ENCODE data around the gene TMEM203.

TMEM203 gene

DNA sequence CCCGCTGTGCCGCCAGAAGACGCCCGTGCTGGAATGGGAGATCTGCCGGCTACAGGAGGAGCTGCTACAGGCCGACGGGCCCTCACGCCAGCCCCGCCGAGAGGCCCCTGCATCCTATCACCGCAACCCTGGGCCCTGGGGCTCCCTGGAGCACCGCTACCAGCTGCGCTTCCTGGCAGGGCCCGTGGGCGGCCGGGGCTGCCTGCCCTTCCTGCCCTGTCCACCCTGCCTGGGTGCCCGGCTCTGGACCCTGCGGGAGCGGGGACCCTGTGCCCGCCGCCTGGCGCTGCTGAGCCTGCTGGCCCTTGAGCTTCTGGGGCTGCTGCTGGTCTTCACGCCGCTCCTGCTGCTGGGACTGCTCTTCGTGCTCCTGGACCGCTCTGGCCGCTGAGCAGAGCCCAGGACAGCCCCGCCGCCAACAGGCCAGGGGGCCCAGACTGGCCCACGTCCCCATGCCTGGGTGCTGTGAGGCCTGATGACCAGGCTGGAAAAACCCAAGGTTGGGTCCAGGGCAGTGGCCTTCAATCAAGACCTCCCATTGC, 12.8 kb upstream of the TMEM203 start:
- no peak overlapping the region for H3K4me3 ChIP-seq (replicated peaks; ENCODE audit: low read depth, low read length)
- TF ChIP-seq CTCF (IDR thresholded peaks at IDR 0.05; ENCODE audit: low read depth, low read length, missing control alignments) = no peak

GRCh38 chr9:137217276-137218211, 12.1 kb upstream of the TMEM203 start:
- no peak for DNase-seq (ENCODE audit: extremely low read depth, low read depth)
- H3K4me3 ChIP-seq (replicated peaks; ENCODE audit: low read depth, low read length) = no peak overlapping the region
- TF ChIP-seq CTCF (IDR thresholded peaks at IDR 0.05; ENCODE audit: low read depth, low read length, missing control alignments) = no peak

More for the DNA sequence above, 12.8 kb upstream of the TMEM203 start:
- no peak for DNase-seq (ENCODE audit: extremely low read depth, low read depth)

GRCh38 chr9:137216188-137216965, 10.9 kb upstream of the TMEM203 start:
- no peak for TF ChIP-seq CTCF (IDR thresholded peaks at IDR 0.05; ENCODE audit: low read depth, low read length, missing control alignments)
- no peak overlapping the region for H3K4me3 ChIP-seq (replicated peaks; ENCODE audit: low read depth, low read length)
- DNase-seq (ENCODE audit: extremely low read depth, low read depth) = no peak

DNA sequence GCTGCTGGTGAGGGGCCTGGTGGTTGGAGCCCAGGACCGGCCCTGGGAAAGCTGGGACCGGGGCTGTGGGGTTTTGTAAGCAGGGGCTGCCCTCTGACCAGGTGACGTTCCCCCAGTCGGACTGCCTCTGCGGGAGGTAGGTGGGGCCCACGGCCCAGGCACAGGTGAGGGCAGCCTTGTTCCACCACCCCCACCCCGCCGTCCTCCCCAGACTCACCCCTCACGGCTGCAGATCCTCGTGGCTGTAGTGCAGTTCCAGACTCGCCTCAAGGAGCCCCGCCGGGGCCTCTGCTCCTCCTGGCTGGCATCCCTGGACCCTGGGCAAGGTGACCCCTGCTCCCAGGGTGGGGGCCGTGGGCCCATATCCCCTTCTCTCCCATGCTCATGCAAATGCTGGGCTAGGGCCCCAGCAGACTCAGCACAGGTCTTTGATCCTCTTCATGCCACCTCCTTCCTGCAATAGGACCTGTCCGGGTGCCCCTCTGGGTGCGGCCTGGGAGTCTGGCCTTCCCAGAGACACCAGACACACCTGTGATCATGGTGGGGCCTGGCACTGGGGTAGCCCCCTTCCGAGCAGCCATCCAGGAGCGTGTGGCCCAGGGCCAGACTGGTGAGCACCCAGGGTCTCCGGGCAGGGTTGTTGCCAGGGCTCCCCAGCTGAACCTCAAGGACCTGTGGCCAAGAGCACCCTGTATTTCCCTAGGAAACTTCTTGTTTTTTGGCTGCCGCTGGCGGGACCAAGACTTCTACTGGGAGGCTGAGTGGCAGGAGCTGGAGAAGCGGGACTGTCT, 9.9 kb upstream of the TMEM203 start:
- DNase-seq (ENCODE audit: extremely low read depth, low read depth) = no peak
- H3K4me3 ChIP-seq (replicated peaks; ENCODE audit: low read depth, low read length) = no peak overlapping the region
- TF ChIP-seq CTCF (IDR thresholded peaks at IDR 0.05; ENCODE audit: low read depth, low read length, missing control alignments) = no peak

- DNase-seq (ENCODE audit: extremely low read depth, low read depth) = no peak
- H3K4me3 ChIP-seq (replicated peaks; ENCODE audit: low read depth, low read length) = no peak overlapping the region
- TF ChIP-seq CTCF (IDR thresholded peaks at IDR 0.05; ENCODE audit: low read depth, low read length, missing control alignments) = no peak
These were observed 9.2 kb upstream of the TMEM203 start for GRCh38 chr9:137214620-137215019.
